ENCODE measurements around the gene SEMA6C.
"Not testable (repeated sequence)": the region's sequence is repeated elsewhere in the genome, so short reads cannot be mapped to it uniquely, and the experiment has no call there.

SEMA6C gene, protein sequence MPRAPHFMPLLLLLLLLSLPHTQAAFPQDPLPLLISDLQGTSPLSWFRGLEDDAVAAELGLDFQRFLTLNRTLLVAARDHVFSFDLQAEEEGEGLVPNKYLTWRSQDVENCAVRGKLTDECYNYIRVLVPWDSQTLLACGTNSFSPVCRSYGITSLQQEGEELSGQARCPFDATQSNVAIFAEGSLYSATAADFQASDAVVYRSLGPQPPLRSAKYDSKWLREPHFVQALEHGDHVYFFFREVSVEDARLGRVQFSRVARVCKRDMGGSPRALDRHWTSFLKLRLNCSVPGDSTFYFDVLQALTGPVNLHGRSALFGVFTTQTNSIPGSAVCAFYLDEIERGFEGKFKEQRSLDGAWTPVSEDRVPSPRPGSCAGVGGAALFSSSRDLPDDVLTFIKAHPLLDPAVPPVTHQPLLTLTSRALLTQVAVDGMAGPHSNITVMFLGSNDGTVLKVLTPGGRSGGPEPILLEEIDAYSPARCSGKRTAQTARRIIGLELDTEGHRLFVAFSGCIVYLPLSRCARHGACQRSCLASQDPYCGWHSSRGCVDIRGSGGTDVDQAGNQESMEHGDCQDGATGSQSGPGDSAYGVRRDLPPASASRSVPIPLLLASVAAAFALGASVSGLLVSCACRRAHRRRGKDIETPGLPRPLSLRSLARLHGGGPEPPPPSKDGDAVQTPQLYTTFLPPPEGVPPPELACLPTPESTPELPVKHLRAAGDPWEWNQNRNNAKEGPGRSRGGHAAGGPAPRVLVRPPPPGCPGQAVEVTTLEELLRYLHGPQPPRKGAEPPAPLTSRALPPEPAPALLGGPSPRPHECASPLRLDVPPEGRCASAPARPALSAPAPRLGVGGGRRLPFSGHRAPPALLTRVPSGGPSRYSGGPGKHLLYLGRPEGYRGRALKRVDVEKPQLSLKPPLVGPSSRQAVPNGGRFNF

GRCh38 chr1:151146412-151147131, at the start of gene SEMA6C:
Gene SEMA6C, minus strand, starts transcription at chr1:151146631. Its CDS starts 4,010 bp downstream, at chr1:151142621.
- DNase-seq (ENCODE audit: low read depth in 1 of 2, low spot score in 1 of 2): peak; percentile 74 to 78

DNA sequence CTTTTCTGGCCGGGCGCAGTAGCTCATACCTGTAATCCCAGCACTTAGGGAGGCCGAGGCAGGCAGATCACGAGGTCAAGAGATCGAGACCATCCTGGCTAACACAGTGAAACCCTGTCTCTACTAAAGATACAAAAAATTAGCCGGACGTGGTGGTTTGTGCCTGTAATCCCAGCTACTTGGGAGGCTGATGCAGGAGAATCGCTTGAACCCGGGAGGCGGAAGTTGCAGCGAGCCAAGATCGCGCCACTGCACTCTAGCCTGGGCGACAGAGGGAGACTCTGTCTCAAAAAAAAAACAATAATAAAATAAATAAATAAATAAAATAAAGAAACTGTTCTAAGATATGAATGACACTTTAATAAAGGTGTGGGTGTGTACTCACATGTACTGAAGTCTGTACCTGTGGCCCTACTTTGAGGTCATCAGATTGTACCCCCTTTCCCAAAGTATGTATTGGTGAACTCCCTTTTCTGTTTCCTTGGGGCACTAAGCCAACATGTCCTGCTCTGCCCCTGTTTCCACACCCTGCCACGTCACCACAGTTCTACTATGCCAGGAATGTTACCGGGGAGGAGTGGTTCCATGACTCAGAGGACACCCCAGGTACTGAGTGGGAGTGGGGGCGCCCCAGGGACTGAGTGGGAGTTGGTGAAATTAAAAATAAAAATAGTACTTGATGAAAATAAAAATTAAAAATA, 48.6 kb upstream of the SEMA6C start:
- not testable (repeated sequence) for DNase-seq (ENCODE audit: low read depth in 1 of 2, low spot score in 1 of 2)

DNA sequence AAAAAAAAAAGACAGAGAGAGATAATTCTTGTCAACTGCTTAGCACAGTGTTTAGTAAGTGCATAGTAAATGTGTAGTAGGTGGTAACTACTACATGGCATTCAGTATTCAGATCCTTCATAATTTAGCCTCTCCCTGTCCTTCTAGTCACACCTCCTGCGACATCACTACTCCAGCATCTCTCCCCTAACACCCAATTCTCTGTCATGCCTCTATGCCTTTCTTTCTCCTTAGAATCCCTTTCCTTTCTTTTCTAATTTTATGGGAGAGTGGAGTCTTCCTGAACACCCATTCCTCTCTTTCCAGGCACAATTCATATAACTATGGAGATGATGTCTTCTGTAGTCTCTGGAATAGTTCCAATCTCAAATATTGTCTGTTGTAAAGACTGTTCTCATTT, 47.4 kb upstream of the SEMA6C start:
- no peak for DNase-seq (ENCODE audit: low read depth in 1 of 2, low spot score in 1 of 2)

DNA sequence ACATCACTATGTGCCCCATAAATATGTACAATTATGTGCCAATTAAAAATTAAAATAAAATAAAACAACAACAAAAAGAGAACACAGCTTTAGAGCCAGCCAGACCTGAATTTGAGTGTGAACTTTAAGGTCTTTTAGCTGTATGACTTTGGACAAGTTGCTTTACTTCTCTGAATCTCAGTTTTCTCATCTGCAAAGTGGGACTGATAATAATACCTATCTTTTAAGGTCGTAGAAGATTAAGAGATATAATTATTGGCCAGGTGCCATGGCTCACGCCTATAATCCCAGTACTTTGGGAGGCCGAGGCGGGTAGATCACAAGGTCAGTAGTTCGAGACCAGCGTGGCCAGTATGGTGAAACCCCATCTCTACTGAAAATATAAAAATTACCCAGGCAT, 46.9 kb upstream of the SEMA6C start:
- DNase-seq (ENCODE audit: low read depth in 1 of 2, low spot score in 1 of 2): no peak

GRCh38 chr1:151192047-151192446, 45.6 kb upstream of the SEMA6C start:
- DNase-seq (ENCODE audit: low read depth in 1 of 2, low spot score in 1 of 2): no peak

DNA sequence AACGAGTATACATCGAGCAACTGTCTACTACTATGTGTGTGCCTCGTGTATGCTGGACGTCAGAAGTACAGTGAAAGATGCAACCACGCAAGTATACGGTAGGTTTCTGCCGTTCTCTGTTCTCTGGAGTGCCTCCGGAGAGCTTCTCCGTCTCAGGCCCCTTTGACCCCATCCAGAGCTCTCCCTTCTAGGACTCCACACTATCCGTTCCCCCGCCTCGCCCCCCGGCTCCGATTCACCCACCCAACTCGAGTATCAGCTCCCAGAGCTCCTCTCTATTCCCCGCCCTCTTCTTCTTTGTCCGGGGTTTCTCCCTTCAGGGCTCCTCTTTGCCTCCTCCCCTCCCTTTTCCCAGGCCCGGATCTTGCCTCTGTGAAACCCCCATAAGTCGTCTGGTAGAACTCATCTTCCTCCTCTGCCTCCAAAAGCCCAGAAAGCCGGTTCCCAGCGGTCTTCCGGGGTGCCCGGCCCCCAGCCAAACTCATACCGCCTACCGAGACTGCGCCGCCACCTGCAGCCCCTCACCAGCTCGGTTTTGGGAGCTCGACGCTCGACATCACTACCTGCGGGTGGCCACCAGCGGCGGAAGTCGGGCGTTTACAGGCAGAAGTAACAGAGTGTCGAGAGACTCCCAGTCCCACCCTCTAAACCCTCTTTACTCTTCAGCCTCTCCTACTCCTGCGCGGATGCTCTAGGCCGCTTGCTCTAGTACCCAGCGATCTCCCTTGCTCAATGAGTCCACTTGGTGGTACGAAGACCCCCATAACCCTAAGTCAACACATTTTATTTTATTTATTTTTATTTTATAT, 43.4 kb upstream of the SEMA6C start, which contains the start of gene VPS72:
VPS72 (minus strand) TSS at position 561 of the 809 bp plus-strand sequence; CDS start at position 485, 76 bp downstream.
- DNase-seq (ENCODE audit: low read depth in 1 of 2, low spot score in 1 of 2): peak; percentile 64 to 73

DNA sequence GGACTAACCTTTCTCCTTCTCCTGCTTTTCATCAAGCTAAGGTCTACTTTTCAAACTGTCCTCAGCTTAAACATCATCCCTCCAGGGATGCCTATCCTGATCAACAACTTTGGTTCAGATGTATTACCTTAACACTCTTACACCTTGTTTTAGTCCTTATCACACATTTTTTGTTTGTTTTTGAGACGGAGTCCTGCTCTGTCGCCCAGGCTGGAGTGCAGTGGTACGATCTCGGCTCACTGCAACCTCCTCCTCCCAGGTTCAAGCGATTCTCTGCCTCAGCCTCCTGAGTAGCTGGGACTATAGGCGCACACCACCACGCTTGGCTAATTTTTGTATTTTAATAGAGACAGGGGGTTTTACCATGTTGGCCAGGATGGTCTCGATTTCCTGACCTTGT, 42.2 kb upstream of the SEMA6C start:
- DNase-seq (ENCODE audit: low read depth in 1 of 2, low spot score in 1 of 2): not testable (repeated sequence)

- no peak for DNase-seq (ENCODE audit: low read depth in 1 of 2, low spot score in 1 of 2)
Measured at GRCh38 chr1:151187205-151187604, 40.8 kb upstream of the SEMA6C start.

DNA sequence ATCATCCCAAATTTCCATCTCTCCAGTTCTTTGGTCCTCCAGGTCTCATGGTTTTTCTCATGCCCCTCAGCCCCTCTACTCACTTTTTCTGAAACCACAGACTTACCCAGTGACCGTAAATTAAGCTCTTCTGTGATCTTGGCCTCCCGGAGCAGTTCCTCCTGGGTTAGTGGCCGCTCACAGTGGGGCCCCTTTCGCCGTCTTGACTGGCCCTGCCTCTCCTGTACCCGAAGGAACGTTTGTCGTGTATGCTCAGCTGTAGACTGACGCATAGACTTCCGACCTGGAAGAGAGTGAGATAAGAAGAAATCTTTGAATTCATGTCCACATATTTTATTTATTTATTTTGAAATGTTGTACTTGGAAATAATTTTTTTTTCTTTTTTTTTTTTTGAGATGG, 37.8 kb upstream of the SEMA6C start:
- no peak for DNase-seq (ENCODE audit: low read depth in 1 of 2, low spot score in 1 of 2)

GRCh38 chr1:151176514-151177045, 30.1 kb upstream of the SEMA6C start:
- DNase-seq (ENCODE audit: low read depth in 1 of 2, low spot score in 1 of 2): no peak

GRCh38 chr1:151175863-151176262, 29.4 kb upstream of the SEMA6C start, which contains the start of gene TMOD4:
Gene TMOD4, minus strand, starts transcription at chr1:151175981. Its CDS starts 1,106 bp downstream, at chr1:151174875.
- DNase-seq (ENCODE audit: low read depth in 1 of 2, low spot score in 1 of 2): no peak

DNA sequence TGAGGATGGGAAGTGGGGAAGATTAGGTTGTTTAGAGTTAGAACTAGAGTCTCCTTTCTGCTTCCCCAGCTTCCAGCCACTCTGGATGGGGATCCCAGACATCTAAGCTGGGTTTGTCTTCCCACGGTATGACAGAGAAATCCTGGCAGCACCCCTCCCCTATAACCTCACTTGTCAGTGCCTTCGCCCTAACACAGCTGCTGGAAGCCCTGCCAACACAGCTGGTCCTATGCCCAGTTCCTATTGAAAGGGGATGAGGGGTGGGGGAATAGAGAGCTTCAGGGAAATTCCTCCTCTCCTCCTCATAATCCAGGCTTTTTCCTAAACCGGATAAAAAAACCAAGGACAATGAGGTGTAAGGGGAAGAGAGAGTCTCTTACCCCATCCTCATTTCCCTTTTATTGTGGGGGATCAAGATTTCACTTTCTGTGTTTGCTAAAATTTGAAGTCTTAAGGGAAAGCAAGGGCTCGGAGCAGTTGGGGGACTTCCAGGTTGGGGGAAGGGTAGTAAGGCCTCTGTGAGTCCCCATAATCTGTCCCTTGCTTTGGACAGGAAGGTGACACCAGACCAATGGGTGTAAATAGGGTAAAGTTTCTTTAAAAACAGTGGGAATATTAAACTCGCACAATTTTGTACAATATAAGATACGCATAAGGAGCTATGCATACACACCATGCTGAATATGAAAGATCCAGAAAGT, 28.8 kb upstream of the SEMA6C start:
- DNase-seq (ENCODE audit: low read depth in 1 of 2, low spot score in 1 of 2): no peak

GRCh38 chr1:151171190-151171589, 24.8 kb upstream of the SEMA6C start:
- DNase-seq (ENCODE audit: low read depth in 1 of 2, low spot score in 1 of 2): no peak

DNA sequence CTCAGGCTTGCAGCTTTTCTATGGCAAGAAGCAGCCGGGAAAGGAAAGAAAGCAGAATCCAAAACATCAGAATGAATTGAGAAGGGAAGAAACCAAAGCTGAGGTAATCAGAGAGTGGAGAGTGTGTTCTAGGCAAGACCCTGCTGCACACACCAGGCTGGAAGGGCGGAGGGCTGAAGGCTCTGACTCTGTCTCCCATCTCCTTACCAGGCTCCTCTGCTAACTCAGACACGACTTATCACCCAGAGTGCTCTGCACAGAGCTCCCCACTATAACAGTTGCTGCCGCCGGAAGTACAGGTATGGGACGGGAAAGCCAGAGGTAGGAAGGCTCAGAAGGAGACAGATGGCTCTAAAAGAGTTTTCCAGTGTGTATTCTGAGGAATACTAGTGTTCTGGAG, 20.7 kb upstream of the SEMA6C start:
- no peak for DNase-seq (ENCODE audit: low read depth in 1 of 2, low spot score in 1 of 2)

DNA sequence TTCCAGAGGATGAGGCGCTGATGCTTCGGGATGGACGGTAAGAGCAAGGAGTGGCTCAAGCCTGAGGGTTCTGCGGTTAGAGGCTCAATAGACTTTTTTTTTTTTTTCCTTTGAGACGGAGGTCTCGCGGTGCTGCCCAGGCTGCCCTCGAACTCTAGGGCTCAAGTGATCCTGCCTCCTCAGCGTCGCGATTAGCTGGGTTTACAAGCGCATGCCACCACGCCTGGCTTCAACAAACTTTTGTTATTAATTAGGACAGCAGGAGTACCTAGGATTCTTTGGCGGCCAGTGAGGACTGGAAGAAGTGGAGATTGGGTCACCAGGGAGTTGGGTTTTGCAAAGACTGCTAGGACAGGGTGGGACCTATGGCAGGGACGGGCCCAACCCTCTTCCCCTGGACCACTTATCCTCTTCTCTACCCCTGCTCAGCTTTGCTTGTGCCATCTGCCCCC, 20.1 kb upstream of the SEMA6C start:
- no peak for DNase-seq (ENCODE audit: low read depth in 1 of 2, low spot score in 1 of 2)

DNA sequence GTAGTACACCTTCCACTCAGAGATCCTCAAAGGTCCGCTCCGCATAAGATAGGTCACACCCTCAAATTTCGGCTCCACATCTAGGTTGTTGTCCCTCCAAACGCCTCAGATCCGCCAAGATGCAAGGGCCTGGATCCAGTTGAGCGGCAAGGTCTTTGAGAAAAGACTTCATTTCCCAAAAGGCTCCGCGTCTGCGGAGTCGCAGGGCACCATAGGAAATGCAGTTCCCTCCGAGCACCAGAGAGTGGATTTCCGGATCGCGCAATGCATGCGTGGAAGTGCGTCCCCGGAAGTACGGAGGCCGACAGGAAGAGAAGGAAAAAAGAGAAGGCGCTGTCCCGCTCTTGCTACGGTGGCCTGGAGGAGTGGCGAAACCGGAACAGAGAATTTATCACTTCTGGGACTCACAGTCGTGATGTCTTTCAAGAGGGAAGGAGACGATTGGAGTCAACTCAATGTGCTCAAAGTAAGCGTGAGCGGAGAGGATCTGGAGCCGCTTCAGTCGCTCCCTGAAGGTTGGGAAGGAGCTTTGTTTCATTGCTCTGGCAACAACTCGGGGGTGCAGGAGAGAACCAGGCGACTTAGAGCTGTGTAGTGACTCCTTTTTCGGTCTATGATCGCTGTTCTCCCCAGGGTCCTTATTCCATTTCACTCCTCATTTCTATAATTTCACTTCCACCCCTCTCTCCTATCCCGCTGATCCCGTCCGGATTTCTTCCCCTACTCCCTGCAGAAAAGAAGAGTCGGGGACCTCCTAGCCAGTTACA, 19.5 kb upstream of the SEMA6C start, which contains the start of the genes LYSMD1 and SCNM1:
LYSMD1 (minus strand) TSS at position 165 of the 767 bp plus-strand sequence. CDS start 644 bp downstream, outside the sequence.
SCNM1 (plus strand) TSS at position 407 of the 767 bp plus-strand sequence; CDS start at position 416, 9 bp downstream.
- DNase-seq (ENCODE audit: low read depth in 1 of 2, low spot score in 1 of 2): peak; percentile 85 to 89

- no peak for DNase-seq (ENCODE audit: low read depth in 1 of 2, low spot score in 1 of 2)
Measured at GRCh38 chr1:151165281-151165737, 18.9 kb upstream of the SEMA6C start.

Measured in stimulated activated CD4-positive, alpha-beta T cell treated with anti-CD3 and anti-CD28 coated beads, Interleukin-15, amount 100 ng/mL, for 1 hour (primary cell).